Stomach (tissue), 9 donors: ENCODE results near the gene ETS1. TPM values are rescaled to one million over a fixed set of nuclear protein-coding genes. Genes with fewer than 3 reads are reported as not detected.

Source experiments
- DNase-seq, 2 donors: peaks; one replicate each; pipeline versions ENCODE4 v3.0.0 to v3.0.0-alpha.2; 2013 to 2019
- H3K27ac ChIP-seq, 5 donors: fragments of 200-600 bp in 4 of 5; sonication (generic) in 4 of 5; one replicate each; pipeline ENCODE4 v1.5.1; 2013 to 2019; ENCODE audit warnings: mild to moderate bottlenecking in 1 of 5, moderate library complexity in 1 of 5
- H3K27me3 ChIP-seq, 3 donors: fragments of 200-600 bp; sonication (generic); one replicate each; pipeline ENCODE4 v1.5.1; 2017 to 2019; ENCODE audit warnings: mixed run types in 1 of 3
- H3K36me3 ChIP-seq, 4 donors: fragments of 200-600 bp; sonication (generic); 1 replicate in 3 of 4; 2 replicates in 1 of 4; pipeline ENCODE4 v1.5.1; 2016 to 2019
- H3K4me1 ChIP-seq, 4 donors: fragments of 200-600 bp; sonication (generic); one replicate each; pipeline ENCODE4 v1.5.1; 2016 to 2019
- H3K4me3 ChIP-seq, 4 donors: fragments of 200-600 bp; sonication (generic) in 3 of 4; one replicate each; pipeline ENCODE4 v1.5.1; 2016 to 2019; ENCODE audit warnings: mild to moderate bottlenecking in 1 of 4
- H3K9me3 ChIP-seq, 4 donors: fragments of 200-600 bp; sonication (generic); one replicate each; pipeline ENCODE4 v1.5.1; 2016 to 2019
- EP300 ChIP-seq: sonication (generic); formaldehyde crosslinking; IDR thresholded peaks from one replicate; pipeline ENCODE4 v1.6.1; 2017; ENCODE audit warnings: antibody characterized with exemption
- POLR2A ChIP-seq, 4 donors: fragments of 450-650 bp; IDR thresholded peaks; one replicate each; pipeline ENCODE4 v1.6.1; 2016; ENCODE audit warnings: antibody characterized with exemption in 4 of 4, control low read depth in 2 of 4, mild to moderate bottlenecking in 1 of 4, moderate library complexity in 1 of 4
- POLR2AphosphoS5 ChIP-seq, 3 donors: sonication (generic); formaldehyde crosslinking; IDR thresholded peaks; one replicate each; pipeline ENCODE4 v1.6.1; 2016; ENCODE audit warnings: antibody characterized with exemption in 3 of 3
- WGBS, 5 donors: extraction: QIAGEN DNeasy Blood & Tissue Kit in 3 of 5; methylation state at CpG; one replicate each; pipeline versions ENCODE4 v1.1.5 to v1.1.7; 2013 to 2018; 5-methylcytosine and 5-hydroxymethylcytosine counted together
- intact Hi-C: fragments of 100-400 bp; cut with DNase I; formaldehyde crosslinking; loops from one replicate; pipeline ENCODE4 v1.15.1; 2023; ENCODE audit warnings: low total_unique reads
- polyA plus RNA-seq, 3 donors: library from polyadenylated mRNA; stranded (reverse); fragments of 200-250 nt; gene quantifications; one replicate each; pipeline ENCODE4 v1.2.3, GENCODE V29; 2013
- total RNA-seq, 5 donors: library from RNA; depleted of rRNA; stranded (reverse); fragments of >200 nt; gene quantifications; one replicate each; pipeline versions ENCODE4 v1.1.0 to v1.2.3, GENCODE V29; 2014 to 2016
- TF ChIP-seq, protein P1 (sequence below), 7 experiments: fragments of 450-650 bp in 4 of 7; fragments of 200-600 bp in 3 of 7; sonication (generic) in 3 of 7; IDR thresholded peaks; one replicate each; pipeline ENCODE4 v1.5.1; 2016 to 2019; ENCODE audit warnings: antibody characterized with exemption in 7 of 7, control low read depth in 2 of 7, mild to moderate bottlenecking in 1 of 7
- donor health status: healthy with polysubstance abuse.
- donor health status: Bipolar disorder and iron deficiency.
- donor health status: healthy.

Gene ETS1
- total and polyA plus RNA-seq, 8 donors: 7.0 to 72.5 (median 22.5) TPM

DNA sequence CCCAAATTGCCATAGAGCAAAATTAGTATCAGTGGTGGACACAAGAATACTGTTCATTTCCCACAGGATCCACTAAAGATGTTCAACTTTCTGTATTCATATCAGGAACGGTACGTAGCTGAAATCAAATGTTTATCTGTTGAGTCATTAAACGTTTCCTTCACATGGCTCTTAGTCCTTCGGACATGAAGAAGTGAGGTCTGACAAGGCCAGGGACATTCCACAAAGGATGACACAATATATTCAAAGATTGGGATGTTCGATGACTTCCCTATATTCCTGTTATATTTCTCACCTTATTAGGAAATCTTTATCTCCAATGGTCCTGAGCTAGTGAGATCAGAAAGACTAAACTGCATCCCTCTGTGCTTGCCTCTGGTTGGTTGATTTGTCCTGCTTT lies 129.0 kb downstream of the ETS1 start:
- intact Hi-C loops: no loop called here
- no peak for DNase-seq
- Histone ChIP-seq H3K4me1 (peaks cover 10 to 38% (median 11%) of the 10 kb centered on the region in 4 donors), H3K36me3 (peaks cover 17 to 68% (median 60%) of the 10 kb centered on the region in 4 donors), H3K27me3 (no peaks in the 10 kb centered on the region), H3K4me3 (no peak overlapping the region), H3K9me3 (no peaks in the 10 kb centered on the region), H3K27ac (peak overlapping the region in 3 of 5 donors; percentile 2 to 39 (median 27))
- WGBS, 5 donors: 57 to 80% (median 68%) methylated on average over 5 of the region's 5 CpGs
- TF ChIP-seq POLR2AphosphoS5 (IDR thresholded peaks at IDR 0.05) (no peak), EP300 (no peak), POLR2A (IDR thresholded peaks at IDR 0.05) (no peak)
- TF ChIP-seq, protein P1, sequence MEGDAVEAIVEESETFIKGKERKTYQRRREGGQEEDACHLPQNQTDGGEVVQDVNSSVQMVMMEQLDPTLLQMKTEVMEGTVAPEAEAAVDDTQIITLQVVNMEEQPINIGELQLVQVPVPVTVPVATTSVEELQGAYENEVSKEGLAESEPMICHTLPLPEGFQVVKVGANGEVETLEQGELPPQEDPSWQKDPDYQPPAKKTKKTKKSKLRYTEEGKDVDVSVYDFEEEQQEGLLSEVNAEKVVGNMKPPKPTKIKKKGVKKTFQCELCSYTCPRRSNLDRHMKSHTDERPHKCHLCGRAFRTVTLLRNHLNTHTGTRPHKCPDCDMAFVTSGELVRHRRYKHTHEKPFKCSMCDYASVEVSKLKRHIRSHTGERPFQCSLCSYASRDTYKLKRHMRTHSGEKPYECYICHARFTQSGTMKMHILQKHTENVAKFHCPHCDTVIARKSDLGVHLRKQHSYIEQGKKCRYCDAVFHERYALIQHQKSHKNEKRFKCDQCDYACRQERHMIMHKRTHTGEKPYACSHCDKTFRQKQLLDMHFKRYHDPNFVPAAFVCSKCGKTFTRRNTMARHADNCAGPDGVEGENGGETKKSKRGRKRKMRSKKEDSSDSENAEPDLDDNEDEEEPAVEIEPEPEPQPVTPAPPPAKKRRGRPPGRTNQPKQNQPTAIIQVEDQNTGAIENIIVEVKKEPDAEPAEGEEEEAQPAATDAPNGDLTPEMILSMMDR (IDR thresholded peaks at IDR 0.05): no peak

DNA sequence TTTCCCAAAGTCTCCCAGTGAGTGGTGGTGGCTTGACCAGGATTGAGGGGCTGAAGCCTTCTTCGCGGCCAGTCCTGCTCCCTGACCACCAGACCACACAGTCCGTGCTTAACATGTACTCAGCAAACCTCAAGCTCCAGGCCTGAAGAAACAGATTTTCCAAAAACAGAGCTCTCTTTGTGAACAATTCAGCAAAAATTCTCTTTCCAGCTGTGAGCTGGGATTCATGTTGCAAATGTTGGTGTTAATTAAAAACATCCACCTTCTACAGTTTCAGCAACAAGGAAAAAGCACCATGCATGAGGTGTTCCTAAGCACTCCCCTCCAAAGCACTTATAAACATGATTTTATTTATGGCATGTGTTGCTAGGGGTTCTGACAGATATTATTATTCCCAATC lies 129.5 kb downstream of the ETS1 start:
- H3K27me3 ChIP-seq: no peaks in the 10 kb centered on the region
- 94 to 100% (median 95%) methylated on average over 3 of the region's 3 CpGs for WGBS, 5 donors
- H3K4me1 ChIP-seq: peaks cover 10 to 38% (median 14%) of the 10 kb centered on the region in 4 donors
- H3K4me3 ChIP-seq: no peak overlapping the region
- peaks cover 17 to 63% (median 55%) of the 10 kb centered on the region in 4 donors for H3K36me3 ChIP-seq
- TF ChIP-seq EP300 (no peak), POLR2AphosphoS5 (IDR thresholded peaks at IDR 0.05) (no peak), POLR2A (IDR thresholded peaks at IDR 0.05) (no peak)
- TF ChIP-seq, protein P1 (IDR thresholded peaks at IDR 0.05): no peak
- H3K9me3 ChIP-seq: no peaks in the 10 kb centered on the region
- peak overlapping the region in 3 of 5 donors; percentile 2 to 39 (median 27) for H3K27ac ChIP-seq
- intact Hi-C loops: no loop called here
- DNase-seq: no peak

DNA sequence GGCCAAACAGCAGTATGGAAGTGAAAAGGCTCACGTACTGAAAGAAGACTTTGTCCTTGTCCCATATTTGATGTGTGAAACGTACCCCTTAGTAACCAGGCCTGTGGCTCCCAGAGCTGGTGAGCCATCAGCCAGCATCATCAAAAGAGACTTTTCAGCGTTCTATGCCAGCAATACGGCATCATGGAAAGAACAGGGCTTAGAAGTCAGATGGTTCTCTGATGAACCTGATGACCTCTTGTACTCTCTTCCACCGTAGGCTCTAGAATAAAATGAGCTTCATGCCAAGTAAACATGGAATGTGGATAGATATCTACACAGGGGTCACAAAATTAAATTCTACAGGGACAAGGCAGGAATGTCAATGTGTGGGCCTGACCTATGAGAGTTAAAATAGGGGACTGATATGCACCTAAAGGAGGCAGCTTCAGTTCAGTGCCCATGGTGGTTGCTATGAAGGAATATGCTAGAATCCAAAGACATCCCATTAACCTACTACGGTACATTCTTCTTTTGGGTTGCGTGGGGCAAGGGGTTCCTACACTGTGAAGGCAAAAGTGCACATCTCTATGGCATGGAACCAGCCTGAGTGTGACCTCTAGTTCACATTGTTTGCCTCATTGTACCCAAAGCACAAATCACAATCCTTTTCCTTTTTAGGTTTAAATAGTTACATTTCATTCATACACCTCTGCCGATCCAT lies 130.6 kb downstream of the ETS1 start:
- DNase-seq: no peak
- 75 to 81% (median 76%) methylated on average over 8 of the region's 8 CpGs for WGBS, 5 donors
- no peak for TF ChIP-seq POLR2A (IDR thresholded peaks at IDR 0.05)
- TF ChIP-seq, protein P1 (IDR thresholded peaks at IDR 0.05): no peak
- no peak for TF ChIP-seq EP300
- peak in 1 of 3 donors; percentile 30 for TF ChIP-seq POLR2AphosphoS5 (IDR thresholded peaks at IDR 0.05)
- Histone ChIP-seq H3K4me3 (no peak overlapping the region), H3K9me3 (no peaks in the 10 kb centered on the region), H3K4me1 (peaks cover 15 to 47% (median 22%) of the 10 kb centered on the region in 4 donors), H3K27ac (peak overlapping the region in 4 of 5 donors; percentile 4 to 45 (median 35)), H3K36me3 (peaks cover 10 to 52% (median 44%) of the 10 kb centered on the region in 4 donors), H3K27me3 (no peaks in the 10 kb centered on the region)
- intact Hi-C loops: no loop called here

DNA sequence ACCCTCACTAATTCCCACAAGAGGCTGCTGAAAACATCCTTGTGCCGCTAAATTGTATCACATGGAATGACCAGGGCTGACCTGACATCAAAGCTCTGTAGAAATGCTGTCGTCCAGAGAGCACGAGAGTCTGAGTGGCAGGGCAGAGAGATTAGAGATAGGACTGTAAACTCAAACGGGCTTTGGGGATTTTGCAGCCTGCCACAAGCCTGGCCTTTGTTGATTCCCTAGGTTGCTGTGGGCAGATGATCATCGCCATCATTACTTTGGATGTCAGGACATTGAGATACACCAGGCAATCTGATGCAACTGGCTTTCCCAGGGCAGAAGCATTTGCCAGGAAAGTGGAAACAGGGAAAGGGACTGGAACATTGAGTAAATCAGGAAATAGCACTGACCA lies 131.6 kb downstream of the ETS1 start:
- intact Hi-C loops: no loop called here
- H3K27ac ChIP-seq: peak overlapping the region in 3 of 5 donors; percentile 4 to 39 (median 31)
- no peaks in the 10 kb centered on the region for H3K9me3 ChIP-seq
- TF ChIP-seq, protein P1 (IDR thresholded peaks at IDR 0.05): no peak
- TF ChIP-seq EP300: no peak
- TF ChIP-seq POLR2AphosphoS5 (IDR thresholded peaks at IDR 0.05): peak in 1 of 3 donors; percentile 45
- TF ChIP-seq POLR2A (IDR thresholded peaks at IDR 0.05): no peak
- H3K4me1 ChIP-seq: peaks cover 15 to 55% (median 28%) of the 10 kb centered on the region in 4 donors
- no peaks in the 10 kb centered on the region for H3K27me3 ChIP-seq
- WGBS, 5 donors: 58 to 79% (median 66%) methylated on average over 5 of the region's 5 CpGs
- peaks cover 10 to 42% (median 34%) of the 10 kb centered on the region in 4 donors for H3K36me3 ChIP-seq
- no peak overlapping the region for H3K4me3 ChIP-seq
- no peak for DNase-seq
